Small intestine (tissue), 7 donors: Measurements from ENCODE around the gene CAPZA1. TPM values are rescaled to one million over a fixed set of nuclear protein-coding genes. Genes with fewer than 3 reads are reported as not detected.

Experiments
- DNase-seq, 2 donors: peaks; one replicate each; pipeline versions ENCODE4 v3.0.0 to v3.0.0-alpha.2; 2013
- FAIRE-seq: peaks from 2 replicates; lab custom pipeline; 2012; peaks lifted over from hg19 to GRCh38; lab: Jason Lieb, UNC
- H3K27ac ChIP-seq, 3 donors: one replicate each; pipeline ENCODE4 v1.5.1; 2013; ENCODE audit warnings: low read length in 2 of 3, mild to moderate bottlenecking in 2 of 3, control low read depth in 1 of 3, inconsistent platforms in 1 of 3, low read depth in 1 of 3, moderate library complexity in 1 of 3
- H3K27me3 ChIP-seq, 3 donors: one replicate each; pipeline ENCODE4 v1.6.1; 2013; ENCODE audit warnings: low read length in 3 of 3, inconsistent platforms in 1 of 3; ENCODE audit not compliant: control insufficient read depth in 3 of 3, insufficient read depth in 3 of 3
- H3K36me3 ChIP-seq, 3 donors: one replicate each; pipeline ENCODE4 v1.6.1; 2013; ENCODE audit warnings: low read length in 3 of 3, inconsistent platforms in 1 of 3, low read depth in 1 of 3, mild to moderate bottlenecking in 1 of 3, moderate library complexity in 1 of 3; ENCODE audit not compliant: control insufficient read depth in 3 of 3, insufficient read depth in 2 of 3
- H3K4me1 ChIP-seq, 3 donors: one replicate each; pipeline ENCODE4 v1.6.1; 2013; ENCODE audit warnings: low read length in 2 of 3, inconsistent platforms in 1 of 3, low read depth in 1 of 3, mild to moderate bottlenecking in 1 of 3, moderate library complexity in 1 of 3; ENCODE audit not compliant: control insufficient read depth in 3 of 3, insufficient read depth in 2 of 3
- H3K4me3 ChIP-seq, 3 donors: one replicate each; pipeline ENCODE4 v1.5.1; 2013; ENCODE audit warnings: low read length in 3 of 3, control low read depth in 1 of 3, inconsistent platforms in 1 of 3, low read depth in 1 of 3, mild to moderate bottlenecking in 1 of 3, moderate library complexity in 1 of 3
- H3K9me3 ChIP-seq, 2 donors: one replicate each; pipeline ENCODE4 v1.6.1; 2013; ENCODE audit warnings: low read depth in 1 of 2, low read length in 1 of 2; ENCODE audit not compliant: control insufficient read depth in 2 of 2, insufficient read depth in 1 of 2
- WGBS, 3 donors: extraction: QIAGEN DNeasy Blood & Tissue Kit; methylation state at CpG; one replicate each; pipeline ENCODE4 v1.1.7; 2013; 5-methylcytosine and 5-hydroxymethylcytosine counted together
- polyA plus RNA-seq, 4 donors: library from polyadenylated mRNA; stranded (reverse) in 3 of 4; unstranded in 1 of 4; fragments of 200-250 nt in 3 of 4; fragments of 120-200 nt in 1 of 4; gene quantifications; one replicate each; pipeline versions ENCODE4 v1.2.1 to v1.2.3, GENCODE V29; 2013
- donor health status: healthy with polysubstance abuse.
- donor health status: control.
- donor health status: control.
- donor health status: Bipolar disorder and iron deficiency.
- donor health status: healthy.

CAPZA1 gene
- polyA plus RNA-seq, 4 donors = 76.2 to 111 (median 92.4) TPM

DNA sequence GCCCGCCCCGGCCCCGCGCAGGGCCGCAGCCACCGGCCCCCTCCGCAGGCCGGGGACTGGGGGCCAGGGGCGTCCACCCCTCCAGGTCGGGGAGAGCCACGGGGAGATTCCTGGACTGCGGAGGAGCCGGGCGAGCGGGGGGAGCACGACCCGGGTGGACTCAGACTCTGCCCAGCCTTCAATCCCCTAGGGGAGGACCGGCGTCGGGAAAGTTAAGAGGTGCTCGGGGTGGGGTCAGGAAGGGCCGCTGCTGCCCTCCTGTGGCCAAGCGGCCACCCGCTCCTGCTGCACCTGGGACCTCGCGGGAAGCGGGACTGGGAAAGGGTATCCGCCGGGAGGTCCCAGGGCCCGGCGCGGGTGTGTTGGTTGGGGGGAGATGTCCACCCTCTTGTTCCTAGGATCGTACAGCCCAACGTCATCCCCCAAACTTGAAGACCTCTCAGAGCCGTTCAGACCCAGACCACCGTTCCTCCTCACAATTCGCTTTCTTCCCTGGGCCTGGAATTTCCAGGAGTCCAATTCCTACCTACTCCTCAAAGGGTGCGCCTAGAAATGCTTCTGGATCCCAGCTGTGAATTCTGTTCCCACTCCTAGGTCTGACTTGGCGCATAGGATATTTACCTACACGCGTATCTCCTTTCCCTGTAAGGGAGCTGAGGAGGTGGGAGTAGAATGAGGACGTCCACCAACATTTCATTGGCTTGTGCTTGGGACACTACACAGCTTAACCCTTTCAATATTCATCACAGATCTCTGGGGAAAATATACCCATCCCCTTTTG is 87.8 kb downstream of the CAPZA1 start:
- FAIRE-seq = no peak

DNA sequence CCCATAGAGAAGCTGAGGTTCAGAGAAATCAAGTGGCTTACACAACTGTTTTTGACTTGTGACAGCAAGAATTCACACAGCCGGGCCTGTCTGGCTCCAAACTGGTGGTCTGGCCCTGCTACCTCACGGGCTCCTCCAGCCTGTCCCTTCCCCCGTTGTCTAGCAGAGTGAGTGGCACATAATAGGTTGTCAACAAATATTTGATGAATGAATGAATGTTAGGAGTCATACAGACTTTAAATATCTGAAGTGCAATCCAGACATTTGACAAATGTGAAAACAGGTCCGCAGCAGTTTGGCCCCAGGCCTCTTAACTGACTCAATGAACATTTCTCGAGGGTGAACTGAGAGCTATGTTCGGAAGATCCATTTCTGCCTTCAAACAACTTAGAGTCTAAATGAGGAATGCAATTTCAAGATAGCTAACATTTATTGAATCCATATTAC is 88.4 kb downstream of the CAPZA1 start:
- no peak for DNase-seq
- peaks cover 6 to 31% (median 8%) of the 10 kb centered on the region in 3 donors for H3K4me1 ChIP-seq
- H3K4me3 ChIP-seq = no peak overlapping the region
- FAIRE-seq = no peak
- H3K36me3 ChIP-seq = peaks cover 0 to 10% (median 3%) of the 10 kb centered on the region in 3 donors
- H3K27ac ChIP-seq = no peak overlapping the region
- WGBS, 3 donors = 83 to 85% (median 83%) methylated on average over 6 of the region's 6 CpGs
- H3K9me3 ChIP-seq = no peaks in the 10 kb centered on the region
- peaks cover 0 to 20% (median 0%) of the 10 kb centered on the region in 3 donors for H3K27me3 ChIP-seq

More for the DNA sequence above, 87.8 kb downstream of the CAPZA1 start:
- peak; percentile 91 to 97 for DNase-seq
- Histone ChIP-seq H3K4me1 (peaks cover 8 to 37% (median 8%) of the 10 kb centered on the region in 3 donors), H3K27ac (peak overlapping the region; percentile 68 to 95 (median 94)), H3K9me3 (no peaks in the 10 kb centered on the region), H3K4me3 (peak overlapping the region; percentile 85 to 94 (median 89)), H3K27me3 (peaks cover 0 to 15% (median 0%) of the 10 kb centered on the region in 3 donors), H3K36me3 (peaks cover 2 to 16% (median 4%) of the 10 kb centered on the region in 3 donors)
- 6 to 7% (median 7%) methylated on average over 34 to 42 of the region's 42 CpGs for WGBS, 3 donors

DNA sequence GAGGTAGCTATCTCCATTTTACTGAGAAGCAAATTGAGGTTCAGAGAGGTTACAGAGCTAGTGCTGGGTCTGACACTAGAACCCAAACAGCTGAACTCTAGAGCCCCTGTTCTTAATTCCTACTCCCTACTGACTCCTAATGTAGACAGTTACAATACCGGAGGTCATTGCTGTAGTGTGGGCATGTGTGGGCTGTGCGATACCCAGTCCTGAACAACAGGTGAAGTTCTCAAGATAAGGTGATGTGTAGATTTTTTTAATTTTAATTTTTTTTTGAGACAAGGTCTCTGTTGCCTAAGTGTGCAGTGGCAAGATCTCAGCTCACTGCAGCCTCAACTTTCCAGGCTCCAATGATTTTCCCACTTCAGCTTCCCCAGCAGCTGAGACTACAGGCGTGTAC is 88.9 kb downstream of the CAPZA1 start:
- H3K4me3 ChIP-seq = no peak overlapping the region
- 89 to 96% (median 91%) methylated on average over 3 of the region's 3 CpGs for WGBS, 3 donors
- H3K27me3 ChIP-seq = peaks cover 0 to 24% (median 0%) of the 10 kb centered on the region in 3 donors
- no peaks in the 10 kb centered on the region for H3K9me3 ChIP-seq
- DNase-seq = no peak
- H3K4me1 ChIP-seq = peaks cover 5 to 27% (median 8%) of the 10 kb centered on the region in 3 donors
- peaks cover 0 to 5% (median 2%) of the 10 kb centered on the region in 3 donors for H3K36me3 ChIP-seq
- no peak overlapping the region for H3K27ac ChIP-seq
- no peak for FAIRE-seq

DNA sequence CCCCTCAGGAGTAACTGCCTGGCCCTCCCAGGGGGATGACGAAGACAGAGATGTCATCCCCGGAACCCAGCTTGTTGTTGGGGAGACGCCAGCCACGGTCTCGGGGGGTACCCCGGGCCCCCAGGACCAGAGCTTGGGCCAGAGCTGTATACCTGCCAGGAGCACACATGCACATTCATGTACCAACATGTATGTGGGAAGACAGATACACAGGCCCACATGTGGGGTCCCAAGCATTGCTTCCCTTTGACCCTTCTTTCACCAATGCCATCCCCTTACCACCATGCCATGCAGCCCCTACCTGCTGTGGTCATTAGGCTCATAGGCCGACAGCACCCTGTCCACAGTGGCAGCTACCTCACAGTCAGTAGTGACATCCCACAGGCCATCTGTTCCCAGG is 90.5 kb downstream of the CAPZA1 start:
- H3K27ac ChIP-seq = no peak overlapping the region
- DNase-seq (no peak), FAIRE-seq (no peak)
- WGBS, 3 donors = 90 to 91% (median 90%) methylated on average over 7 of the region's 7 CpGs
- H3K9me3 ChIP-seq = no peaks in the 10 kb centered on the region
- H3K4me3 ChIP-seq = no peak overlapping the region
- H3K27me3 ChIP-seq = peaks cover 0 to 37% (median 0%) of the 10 kb centered on the region in 3 donors
- H3K4me1 ChIP-seq = peaks cover 0 to 21% (median 4%) of the 10 kb centered on the region in 3 donors
- no peaks in the 10 kb centered on the region for H3K36me3 ChIP-seq

DNA sequence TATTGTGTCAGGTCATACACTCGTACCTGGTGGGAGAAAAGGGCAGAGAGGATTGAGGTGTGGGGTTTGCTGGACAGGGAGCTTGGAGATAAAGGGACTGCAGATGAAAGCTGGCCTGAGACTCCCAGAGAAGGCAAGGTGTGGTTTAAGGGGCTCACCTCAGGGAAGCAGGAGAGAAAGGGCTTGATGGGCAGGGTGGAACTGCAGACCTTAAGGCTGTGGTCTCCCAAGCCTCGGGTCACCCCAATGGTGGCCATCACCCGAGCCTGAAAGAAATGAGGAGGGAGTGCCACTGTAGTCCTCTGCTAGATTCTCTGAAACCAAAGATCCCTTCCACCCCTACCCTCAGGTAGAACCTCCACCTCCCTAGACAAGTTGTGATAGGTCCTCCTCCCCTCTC is 91.0 kb downstream of the CAPZA1 start:
- Histone ChIP-seq H3K4me3 (no peak overlapping the region), H3K4me1 (peaks cover 0 to 16% (median 4%) of the 10 kb centered on the region in 3 donors), H3K9me3 (no peaks in the 10 kb centered on the region), H3K36me3 (no peaks in the 10 kb centered on the region), H3K27ac (no peak overlapping the region), H3K27me3 (peaks cover 0 to 37% (median 0%) of the 10 kb centered on the region in 3 donors)
- WGBS, 3 donors = 77 to 95% (median 92%) methylated on average over 3 of the region's 3 CpGs
- DNase-seq (no peak), FAIRE-seq (no peak)

DNA sequence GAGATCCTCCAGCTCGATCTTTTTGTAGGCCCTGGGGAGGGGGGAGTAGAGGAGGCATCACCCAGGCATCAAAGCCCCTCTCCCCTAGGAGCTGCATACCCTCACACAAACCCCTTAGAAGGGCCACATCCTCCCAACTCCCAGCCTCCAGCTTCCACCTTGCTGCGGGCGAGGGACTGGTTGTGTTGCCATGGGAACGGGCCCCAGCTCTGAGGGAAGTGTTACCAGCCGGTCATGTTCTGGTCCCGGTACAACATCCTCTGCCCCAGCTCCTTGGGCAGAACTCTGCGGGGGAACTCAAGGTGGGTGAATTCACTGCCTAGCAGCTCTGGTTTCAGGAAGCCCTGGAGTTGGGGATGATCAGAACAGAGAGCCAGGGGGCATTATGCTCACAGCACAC is 91.4 kb downstream of the CAPZA1 start:
- no peaks in the 10 kb centered on the region for H3K36me3 ChIP-seq
- H3K27me3 ChIP-seq = peaks cover 0 to 37% (median 0%) of the 10 kb centered on the region in 3 donors
- FAIRE-seq = no peak
- H3K27ac ChIP-seq = no peak overlapping the region
- WGBS, 3 donors = 71 to 84% (median 80%) methylated on average over 7 of the region's 7 CpGs
- no peak for DNase-seq
- H3K4me3 ChIP-seq = no peak overlapping the region
- H3K4me1 ChIP-seq = peaks cover 0 to 13% (median 1%) of the 10 kb centered on the region in 3 donors
- H3K9me3 ChIP-seq = no peaks in the 10 kb centered on the region

DNA sequence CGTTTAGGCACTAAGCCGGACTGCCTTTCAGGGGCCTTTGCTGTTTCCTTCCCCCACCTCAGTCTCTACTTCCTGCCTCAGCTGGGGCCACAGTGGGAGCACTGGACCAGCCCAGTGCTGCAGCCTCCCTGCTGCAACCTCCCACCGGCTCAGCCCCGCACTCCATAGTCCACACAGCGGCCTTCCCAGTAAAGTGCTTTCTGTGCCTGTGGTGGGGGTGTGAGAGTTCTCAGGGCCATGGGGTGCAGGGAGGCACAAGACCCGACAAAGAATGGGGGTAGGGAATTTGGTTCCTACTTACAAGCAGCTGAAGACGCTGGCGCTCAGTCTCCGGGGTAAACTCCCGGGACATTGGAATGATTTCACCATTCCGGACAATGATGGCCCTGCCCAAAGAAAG is 92.0 kb downstream of the CAPZA1 start:
- Histone ChIP-seq H3K4me3 (no peak overlapping the region), H3K27ac (no peak overlapping the region), H3K36me3 (no peaks in the 10 kb centered on the region), H3K9me3 (no peaks in the 10 kb centered on the region), H3K4me1 (peaks cover 0 to 13% (median 0%) of the 10 kb centered on the region in 3 donors), H3K27me3 (peaks cover 0 to 37% (median 0%) of the 10 kb centered on the region in 3 donors)
- 81 to 91% (median 90%) methylated on average over 11 of the region's 11 CpGs for WGBS, 3 donors
- FAIRE-seq = no peak
- no peak for DNase-seq

DNA sequence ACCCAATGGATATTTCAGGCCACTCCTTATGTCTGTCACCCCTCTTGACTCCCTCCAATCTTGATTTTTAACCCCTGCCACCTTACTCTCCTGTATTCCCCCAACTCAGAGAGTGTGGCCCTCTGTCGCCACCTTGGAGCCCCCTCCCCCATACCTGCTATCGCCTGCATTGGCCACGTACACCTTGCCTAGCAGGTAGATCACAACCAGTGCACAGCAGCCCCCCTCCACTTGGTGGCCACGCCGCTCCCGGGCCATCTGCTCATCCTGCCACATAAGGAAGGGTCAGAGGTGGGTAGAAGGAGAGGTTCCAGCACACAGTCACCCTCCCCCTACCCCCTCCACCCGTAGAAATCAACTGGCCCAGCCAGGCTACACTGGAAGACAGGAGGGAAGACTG is 92.6 kb downstream of the CAPZA1 start:
- H3K27me3 ChIP-seq = peaks cover 0 to 39% (median 0%) of the 10 kb centered on the region in 3 donors
- H3K4me3 ChIP-seq = no peak overlapping the region
- 77 to 90% (median 87%) methylated on average over 7 of the region's 7 CpGs for WGBS, 3 donors
- H3K9me3 ChIP-seq = no peaks in the 10 kb centered on the region
- no peak for DNase-seq
- no peaks in the 10 kb centered on the region for H3K36me3 ChIP-seq
- FAIRE-seq = no peak
- peaks cover 0 to 13% (median 0%) of the 10 kb centered on the region in 3 donors for H3K4me1 ChIP-seq
- no peak overlapping the region for H3K27ac ChIP-seq
